DND-41 (cell line): ENCODE measurements around the gene OPTC.

Experiments
- ATAC-seq: fragments of 200-7000 bp; cut with Tn5 transposase; 3 replicates; pipeline ENCODE4 v1.9.1; 2021; ENCODE audit warnings: low read depth; ENCODE audit not compliant: insufficient read depth
- DNase-seq: peaks from one replicate; pipeline ENCODE4 v3.0.0-alpha.2; 2020
- H2AFZ ChIP-seq: 2 replicates; pipeline ENCODE4 v1.6.0; 2012; ENCODE audit warnings: low read depth, low read length
- H3K27ac ChIP-seq: 2 replicates; pipeline ENCODE4 v1.5.1; 2012; ENCODE audit warnings: low read length, inconsistent platforms
- H3K27me3 ChIP-seq: fragments of 200-600 bp; sonication (generic); 2 replicates; pipeline ENCODE4 v1.6.0; 2012; ENCODE audit warnings: low read length, mild to moderate bottlenecking, inconsistent platforms; ENCODE audit not compliant: insufficient read depth, poor library complexity
- H3K36me3 ChIP-seq: 2 replicates; pipeline ENCODE4 v1.5.1; 2012; ENCODE audit warnings: low read length, inconsistent platforms; ENCODE audit not compliant: insufficient read depth
- H3K4me1 ChIP-seq: 2 replicates; pipeline ENCODE4 v1.5.1; 2012; ENCODE audit warnings: mild to moderate bottlenecking, low read length; ENCODE audit not compliant: insufficient read depth
- H3K4me2 ChIP-seq: 2 replicates; pipeline ENCODE4 v1.6.0; 2012; ENCODE audit warnings: mild to moderate bottlenecking, moderate library complexity, low read length, inconsistent platforms; ENCODE audit not compliant: insufficient read depth
- H3K4me3 ChIP-seq, 2 experiments: fragments of 200-600 bp in 1 of 2; shearing (Covaris generic) in 1 of 2; 2 replicates each; pipeline ENCODE4 v1.5.1; 2012 to 2016; ENCODE audit warnings: inconsistent platforms in 2 of 2, low read length in 2 of 2, mild to moderate bottlenecking in 2 of 2, low read depth in 1 of 2, moderate library complexity in 1 of 2
- H3K79me2 ChIP-seq: 2 replicates; pipeline ENCODE4 v1.6.0; 2012; ENCODE audit warnings: low read length, inconsistent platforms; ENCODE audit not compliant: insufficient read depth
- H3K9ac ChIP-seq: 2 replicates; pipeline ENCODE4 v1.6.0; 2012; ENCODE audit warnings: low read depth, mild to moderate bottlenecking, inconsistent platforms, low read length, moderate library complexity
- H3K9me3 ChIP-seq: 2 replicates; pipeline ENCODE4 v1.5.1; 2012; ENCODE audit warnings: low read length, moderate library complexity, mild to moderate bottlenecking, inconsistent platforms; ENCODE audit not compliant: insufficient read depth, severe bottlenecking
- H4K20me1 ChIP-seq: 2 replicates; pipeline ENCODE4 v1.6.0; 2012; ENCODE audit warnings: low read length; ENCODE audit not compliant: insufficient read depth
- CTCF ChIP-seq: IDR thresholded peaks from 2 replicates; pipeline ENCODE4 v1.5.1; 2012; ENCODE audit warnings: borderline replicate concordance, low read length, moderate library complexity, mild to moderate bottlenecking; ENCODE audit not compliant: poor library complexity, severe bottlenecking; ENCODE audit errors: extremely low read depth
- EZH2 ChIP-seq: IDR thresholded peaks from 3 replicates; pipeline ENCODE4 v1.6.1; 2012; ENCODE audit warnings: borderline replicate concordance, low read depth, mild to moderate bottlenecking, moderate library complexity, low read length, inconsistent platforms; ENCODE audit not compliant: severe bottlenecking

Gene OPTC

GRCh38 chr1:203507759-203508158 lies 13.8 kb downstream of the OPTC start:
- Histone ChIP-seq H2AFZ (no peak overlapping the region), H3K4me2 (no peak overlapping the region), H3K27ac (no peak overlapping the region), H4K20me1 (no peaks in the 10 kb centered on the region), H3K36me3 (no peaks in the 10 kb centered on the region), H3K4me1 (no peaks in the 10 kb centered on the region), H3K27me3 (no peaks in the 10 kb centered on the region), H3K4me3 (no peak overlapping the region), H3K79me2 (no peaks in the 10 kb centered on the region), H3K9me3 (no peaks in the 10 kb centered on the region), H3K9ac (no peak overlapping the region)
- TF ChIP-seq CTCF (no peak), EZH2 (no peak)
- ATAC-seq = no peak
- DNase-seq = no peak

DNA sequence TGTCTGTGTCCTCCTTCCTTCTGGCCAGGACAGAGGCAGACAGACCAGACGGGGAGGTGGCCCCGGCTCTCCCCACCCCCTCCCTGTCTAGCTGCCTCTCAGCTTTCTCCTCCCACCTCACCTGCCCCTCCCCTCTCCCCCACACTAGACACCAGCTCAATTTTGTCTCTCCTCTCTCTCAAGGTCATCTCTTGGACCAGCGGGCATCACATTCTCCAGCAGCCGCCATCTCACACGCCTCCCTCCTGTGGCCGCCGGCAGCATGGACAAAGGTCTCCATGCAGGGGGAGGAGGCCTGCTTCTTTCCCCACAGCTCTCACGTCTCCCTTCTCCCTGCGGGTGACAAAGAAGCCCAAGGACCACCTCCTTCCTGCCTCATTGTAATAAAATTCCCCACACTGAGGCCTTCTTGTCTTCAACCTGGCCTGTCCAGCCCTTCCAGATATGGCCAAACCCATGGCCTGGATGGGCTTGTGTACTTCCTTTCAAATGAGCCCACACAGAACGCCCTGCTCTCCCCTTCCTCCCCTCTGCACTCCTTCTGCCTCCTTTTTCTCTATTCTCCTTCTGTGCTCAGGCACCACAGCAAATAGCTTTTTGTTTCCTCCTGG lies 14.6 kb downstream of the OPTC start:
- Histone ChIP-seq H3K9me3 (no peaks in the 10 kb centered on the region), H3K27me3 (no peaks in the 10 kb centered on the region), H3K9ac (no peak overlapping the region), H3K79me2 (no peaks in the 10 kb centered on the region), H3K27ac (no peak overlapping the region), H3K4me2 (no peak overlapping the region), H3K36me3 (no peaks in the 10 kb centered on the region), H3K4me1 (no peaks in the 10 kb centered on the region), H3K4me3 (no peak overlapping the region), H2AFZ (no peak overlapping the region), H4K20me1 (no peaks in the 10 kb centered on the region)
- no peak for ATAC-seq
- DNase-seq = no peak
- TF ChIP-seq EZH2 (no peak), CTCF (no peak)

DNA sequence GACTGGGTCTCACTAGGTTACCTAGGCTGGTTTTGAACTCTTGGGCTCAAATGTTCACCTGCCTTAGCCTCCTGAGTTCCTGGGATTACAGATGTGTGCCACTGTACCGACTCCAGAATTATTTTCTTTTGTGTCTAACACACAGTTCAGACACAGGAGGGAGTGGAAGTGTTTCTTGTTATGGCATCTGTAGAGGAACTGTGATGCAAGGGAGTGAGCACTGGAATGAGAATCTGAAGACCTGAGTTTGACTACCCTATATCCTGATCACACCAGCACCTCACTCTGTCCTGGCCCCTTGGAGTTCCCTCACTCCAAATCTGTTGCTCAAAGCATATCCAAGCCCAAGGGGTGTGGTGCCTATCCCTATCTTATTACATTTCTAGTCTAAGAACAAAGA lies 15.2 kb downstream of the OPTC start:
- H3K4me3 ChIP-seq = no peak overlapping the region
- no peaks in the 10 kb centered on the region for H4K20me1 ChIP-seq
- H3K27me3 ChIP-seq = no peaks in the 10 kb centered on the region
- ATAC-seq (no peak), DNase-seq (no peak)
- no peak overlapping the region for H3K27ac ChIP-seq
- TF ChIP-seq CTCF (no peak), EZH2 (no peak)
- H3K4me1 ChIP-seq = no peaks in the 10 kb centered on the region
- H3K4me2 ChIP-seq = no peak overlapping the region
- no peaks in the 10 kb centered on the region for H3K79me2 ChIP-seq
- H3K9ac ChIP-seq = no peak overlapping the region
- no peaks in the 10 kb centered on the region for H3K36me3 ChIP-seq
- H3K9me3 ChIP-seq = no peaks in the 10 kb centered on the region
- H2AFZ ChIP-seq = no peak overlapping the region

DNA sequence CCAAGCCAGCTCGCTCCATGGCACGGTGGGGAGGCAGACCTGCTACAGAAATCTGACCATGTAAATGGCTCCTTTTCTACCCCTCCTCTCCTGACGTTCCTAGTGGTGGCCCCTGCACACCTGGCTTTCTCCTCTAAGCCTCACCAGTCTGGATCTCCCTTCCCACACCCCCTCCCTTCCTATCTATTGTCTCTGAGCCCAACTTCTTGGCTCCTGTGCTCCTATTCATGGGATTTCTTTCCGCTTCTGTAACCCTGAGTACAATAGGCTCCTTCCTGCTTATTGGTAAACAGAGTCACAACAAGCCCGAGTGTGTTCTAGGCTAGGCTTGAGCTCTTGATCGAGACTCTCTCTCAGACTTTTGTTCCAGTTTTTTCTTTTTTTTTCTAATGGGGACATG lies 17.6 kb downstream of the OPTC start:
- Histone ChIP-seq H3K36me3 (no peaks in the 10 kb centered on the region), H3K27ac (no peak overlapping the region), H2AFZ (no peak overlapping the region), H3K4me1 (no peaks in the 10 kb centered on the region), H3K79me2 (no peaks in the 10 kb centered on the region), H3K4me2 (no peak overlapping the region), H4K20me1 (no peaks in the 10 kb centered on the region), H3K9me3 (no peaks in the 10 kb centered on the region), H3K9ac (no peak overlapping the region), H3K4me3 (no peak overlapping the region), H3K27me3 (peaks cover 4% of the 10 kb centered on the region)
- DNase-seq = no peak
- no peak for ATAC-seq
- TF ChIP-seq EZH2 (no peak), CTCF (no peak)
